Tibial artery (tissue), 4 donors: Measurements from ENCODE around the gene SIAH3.

ENCODE experiments used
- DNase-seq, 2 donors: peaks; one replicate each; pipeline ENCODE4 v3.0.0-alpha.2; 2019
- H3K27ac ChIP-seq, 2 donors: fragments of 200-600 bp; sonication (generic) in 1 of 2; 1 replicate in 1 of 2; 2 replicates in 1 of 2; pipeline ENCODE4 v1.5.1; 2018 to 2019; ENCODE audit warnings: mild to moderate bottlenecking in 1 of 2
- H3K27me3 ChIP-seq, 2 donors: fragments of 200-600 bp; sonication (generic) in 1 of 2; one replicate each; pipeline versions ENCODE4 v1.5.1 to v1.6.0; 2016 to 2019
- H3K36me3 ChIP-seq, 3 donors: fragments of 200-600 bp; sonication (generic) in 2 of 3; one replicate each; pipeline ENCODE4 v1.5.1; 2016 to 2019; ENCODE audit warnings: mild to moderate bottlenecking in 2 of 3
- H3K4me1 ChIP-seq, 4 donors: fragments of 200-600 bp; sonication (generic) in 2 of 4; 1 replicate in 3 of 4; 2 replicates in 1 of 4; pipeline ENCODE4 v1.5.1; 2016 to 2019
- H3K4me3 ChIP-seq, 2 donors: fragments of 200-600 bp; sonication (generic) in 1 of 2; 1 replicate in 1 of 2; 2 replicates in 1 of 2; pipeline ENCODE4 v1.5.1; 2018 to 2019; ENCODE audit warnings: mild to moderate bottlenecking in 2 of 2
- H3K9me3 ChIP-seq, 3 donors: fragments of 200-600 bp; sonication (generic) in 1 of 3; one replicate each; pipeline ENCODE4 v1.5.1; 2016 to 2019
- CTCF ChIP-seq, 2 experiments: fragments of 200-600 bp in 1 of 2; fragments of 450-650 bp in 1 of 2; IDR thresholded peaks; one replicate each; pipeline ENCODE4 v1.5.1; 2017 to 2019; ENCODE audit warnings: antibody characterized with exemption in 2 of 2, mild to moderate bottlenecking in 1 of 2, moderate library complexity in 1 of 2
- intact Hi-C: fragments of 100-400 bp; cut with DNase I; formaldehyde crosslinking; loops from one replicate; pipeline ENCODE4 v1.15.0; 2023; ENCODE audit warnings: low total_unique reads

SIAH3 gene

GRCh38 chr13:45799451-45799850 is 52.1 kb downstream of the SIAH3 start:
- no peak for TF ChIP-seq CTCF (IDR thresholded peaks at IDR 0.05)
- H3K27ac ChIP-seq = no peak overlapping the region
- intact Hi-C loops = no loop called here
- H3K36me3 ChIP-seq = no peaks in the 10 kb centered on the region
- no peaks in the 10 kb centered on the region for H3K9me3 ChIP-seq
- DNase-seq = no peak
- H3K4me3 ChIP-seq = no peak overlapping the region
- H3K27me3 ChIP-seq = peaks cover 0 to 2% of the 10 kb centered on the region in 2 donors
- H3K4me1 ChIP-seq = no peaks in the 10 kb centered on the region

GRCh38 chr13:45798851-45799250 is 52.7 kb downstream of the SIAH3 start:
- no peak for TF ChIP-seq CTCF (IDR thresholded peaks at IDR 0.05)
- peaks cover 0 to 2% of the 10 kb centered on the region in 2 donors for H3K27me3 ChIP-seq
- H3K27ac ChIP-seq = no peak overlapping the region
- H3K4me1 ChIP-seq = no peaks in the 10 kb centered on the region
- intact Hi-C loops = no loop called here
- H3K4me3 ChIP-seq = no peak overlapping the region
- no peaks in the 10 kb centered on the region for H3K9me3 ChIP-seq
- H3K36me3 ChIP-seq = no peaks in the 10 kb centered on the region
- DNase-seq = no peak

DNA sequence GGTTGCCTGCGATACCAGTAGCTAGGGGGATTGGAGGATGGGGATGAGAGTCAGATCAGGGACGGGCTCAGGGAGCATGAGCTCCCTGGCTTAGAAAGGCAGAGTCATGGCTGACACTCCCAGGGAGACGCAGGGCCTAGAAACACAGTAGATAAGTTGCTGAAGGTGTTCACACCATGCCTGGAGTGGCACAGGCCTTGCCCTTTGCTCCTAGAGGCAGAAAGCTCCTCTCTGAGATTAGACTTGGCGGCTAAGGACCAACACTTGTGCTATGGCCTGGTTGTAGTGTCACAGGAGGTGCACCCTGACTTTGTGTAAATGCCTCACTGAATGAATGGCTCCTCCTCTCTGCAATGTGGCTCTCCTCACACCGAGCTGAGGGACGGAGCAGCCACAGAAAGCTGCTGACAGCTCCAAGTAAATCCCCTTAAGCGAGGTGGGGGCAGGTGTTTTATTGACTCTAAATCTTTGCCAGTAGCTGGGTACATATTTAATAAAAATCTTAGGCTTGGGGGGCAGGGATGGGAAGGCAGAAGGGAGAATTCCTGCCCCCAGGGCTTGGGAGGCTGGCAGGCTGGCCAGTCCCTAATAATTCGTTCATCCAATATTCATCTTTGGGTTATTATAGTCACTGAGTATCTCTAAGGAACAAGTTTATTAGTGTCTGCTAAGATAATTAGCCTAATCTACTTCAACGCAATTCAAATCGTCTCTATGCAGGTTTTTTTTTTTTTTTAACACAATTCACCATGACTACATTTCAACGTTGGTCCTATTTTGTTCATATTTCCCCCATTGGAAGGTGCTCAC is 54.9 kb downstream of the SIAH3 start:
- TF ChIP-seq CTCF (IDR thresholded peaks at IDR 0.05) = no peak
- H3K36me3 ChIP-seq = no peaks in the 10 kb centered on the region
- no peak for DNase-seq
- no peak overlapping the region for H3K4me3 ChIP-seq
- intact Hi-C loops = no loop called here
- peaks cover 0 to 2% of the 10 kb centered on the region in 2 donors for H3K27me3 ChIP-seq
- H3K27ac ChIP-seq = no peak overlapping the region
- no peaks in the 10 kb centered on the region for H3K4me1 ChIP-seq
- no peaks in the 10 kb centered on the region for H3K9me3 ChIP-seq

- no peaks in the 10 kb centered on the region for H3K4me1 ChIP-seq
- intact Hi-C loops = no loop called here
- H3K4me3 ChIP-seq = no peak overlapping the region
- no peaks in the 10 kb centered on the region for H3K9me3 ChIP-seq
- no peak for TF ChIP-seq CTCF (IDR thresholded peaks at IDR 0.05)
- H3K36me3 ChIP-seq = no peaks in the 10 kb centered on the region
- no peak for DNase-seq
- peaks cover 0 to 2% of the 10 kb centered on the region in 2 donors for H3K27me3 ChIP-seq
- H3K27ac ChIP-seq = no peak overlapping the region
These were observed 58.7 kb downstream of the SIAH3 start for GRCh38 chr13:45792827-45793303.

GRCh38 chr13:45788011-45788410 is 63.5 kb downstream of the SIAH3 start:
- no peak overlapping the region for H3K4me3 ChIP-seq
- no peaks in the 10 kb centered on the region for H3K27me3 ChIP-seq
- no peak for TF ChIP-seq CTCF (IDR thresholded peaks at IDR 0.05)
- intact Hi-C loops = no loop called here
- H3K36me3 ChIP-seq = no peaks in the 10 kb centered on the region
- no peaks in the 10 kb centered on the region for H3K9me3 ChIP-seq
- no peak for DNase-seq
- H3K4me1 ChIP-seq = no peaks in the 10 kb centered on the region
- no peak overlapping the region for H3K27ac ChIP-seq
